GM18907 (cell line): ENCODE measurements around the gene ARID5B.
"Not testable (repeated sequence)": the region's sequence is repeated elsewhere in the genome, so short reads cannot be mapped to it uniquely, and the experiment has no call there.

ENCODE experiments used
- ATAC-seq: cut with Tn5 transposase; IDR thresholded peaks from one replicate; pipeline ENCODE4 v1.9.1; 2021; ENCODE audit warnings: mild to moderate bottlenecking, moderate library complexity; ENCODE audit not compliant: unreplicated experiment

ARID5B gene

DNA sequence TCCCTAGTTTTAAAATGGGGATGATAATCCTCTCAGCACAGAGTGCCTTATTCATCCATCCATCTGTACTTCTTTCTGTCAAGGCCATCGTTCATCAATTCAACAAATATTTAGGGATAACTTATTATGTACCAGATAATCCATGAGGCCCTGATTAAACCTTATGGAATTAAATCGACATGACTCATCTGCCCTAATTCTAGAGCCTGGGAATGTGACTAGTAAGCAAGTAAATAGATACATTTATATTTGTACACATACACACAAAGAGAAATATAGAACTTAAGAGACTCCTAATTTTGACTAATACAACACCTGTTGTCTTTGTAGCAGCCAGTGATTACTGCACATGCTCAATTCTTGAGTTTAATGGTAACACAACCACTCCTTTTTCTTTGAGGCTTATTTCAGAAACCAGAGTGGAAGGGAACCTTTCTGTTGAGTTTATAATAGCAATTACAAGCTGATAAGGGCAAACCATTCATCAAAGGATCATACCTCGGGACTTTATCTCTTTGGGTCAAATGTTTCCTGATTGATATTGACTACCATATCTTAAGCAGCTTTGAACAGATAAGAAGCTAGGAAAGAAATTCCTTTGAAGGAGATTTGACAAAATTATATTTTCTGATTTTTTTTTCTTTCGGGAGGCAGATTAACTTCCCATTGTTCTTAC lies 122.7 kb downstream of the ARID5B start:
- no peak for ATAC-seq

DNA sequence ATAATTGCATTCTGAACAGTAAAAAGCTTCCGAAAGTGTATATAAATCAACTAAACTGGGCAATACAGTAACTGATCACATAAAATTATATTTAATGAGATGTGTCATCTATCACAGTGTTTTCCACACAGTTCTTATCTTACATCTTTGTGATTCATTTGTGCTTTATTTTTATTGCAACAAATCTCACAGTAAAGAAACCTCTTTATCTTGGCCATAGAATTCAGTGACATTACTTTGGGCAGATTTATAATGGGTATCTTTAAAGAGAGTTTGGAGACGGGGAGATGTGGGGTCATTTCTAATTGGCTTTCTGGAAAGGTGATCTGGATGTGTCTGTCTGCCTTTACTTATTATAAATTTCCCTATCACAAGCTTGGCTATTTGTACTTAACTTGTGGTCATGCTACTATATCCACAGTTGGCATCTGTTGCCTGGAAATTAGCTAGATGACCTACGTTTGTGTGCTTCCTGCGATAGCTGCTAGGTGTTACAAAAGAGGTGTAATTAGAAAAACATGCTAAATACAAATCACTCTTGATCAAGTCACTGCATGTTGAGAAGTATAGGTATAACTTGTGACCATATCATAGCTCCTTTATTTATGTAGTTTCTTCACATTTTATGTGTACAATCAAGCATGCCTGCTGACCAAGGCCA lies 123.8 kb downstream of the ARID5B start:
- no peak for ATAC-seq

DNA sequence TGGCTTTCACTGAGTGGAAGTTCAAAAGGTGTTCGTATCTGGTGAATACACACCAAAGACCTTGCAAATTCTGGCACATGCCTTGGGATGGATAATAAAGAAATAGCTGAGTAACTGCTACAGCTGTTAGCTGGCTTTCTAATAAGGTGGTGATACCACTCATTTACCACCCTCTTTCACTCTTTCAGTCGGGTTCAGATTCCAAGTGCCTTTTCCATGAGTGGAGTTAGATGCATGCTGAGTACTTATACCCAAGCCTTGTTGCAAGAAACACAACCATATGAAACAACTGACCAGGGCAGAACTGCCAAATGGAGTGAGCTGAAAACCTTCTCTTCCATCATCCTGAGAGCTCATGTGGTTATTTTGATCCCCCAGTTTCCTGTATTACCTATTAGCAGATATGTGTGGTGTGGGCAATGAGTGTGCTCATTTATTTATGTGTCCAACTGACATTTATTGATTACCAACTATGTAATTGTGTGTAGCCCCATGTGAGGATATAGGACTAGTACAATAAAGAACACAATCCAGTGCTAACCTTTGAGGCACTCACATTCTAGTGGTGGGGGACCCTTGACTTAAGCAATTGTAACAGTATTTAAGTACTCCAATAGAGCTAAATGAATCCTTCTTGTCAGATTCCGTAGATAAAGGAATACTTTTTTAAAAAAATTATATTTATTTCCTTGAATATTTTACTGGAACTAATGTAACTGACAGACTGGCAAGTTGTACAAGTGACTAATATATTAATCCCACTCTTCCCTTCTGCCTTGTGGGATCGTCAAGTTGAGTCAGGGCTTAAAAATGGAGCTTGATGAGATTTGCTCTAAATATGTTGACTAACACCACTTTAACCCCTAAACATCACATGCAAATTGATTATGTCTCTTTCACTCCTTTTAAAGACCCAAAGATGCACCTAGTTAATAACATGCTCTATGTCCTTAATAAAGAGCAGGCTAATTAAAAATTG lies 124.7 kb downstream of the ARID5B start:
- no peak for ATAC-seq

DNA sequence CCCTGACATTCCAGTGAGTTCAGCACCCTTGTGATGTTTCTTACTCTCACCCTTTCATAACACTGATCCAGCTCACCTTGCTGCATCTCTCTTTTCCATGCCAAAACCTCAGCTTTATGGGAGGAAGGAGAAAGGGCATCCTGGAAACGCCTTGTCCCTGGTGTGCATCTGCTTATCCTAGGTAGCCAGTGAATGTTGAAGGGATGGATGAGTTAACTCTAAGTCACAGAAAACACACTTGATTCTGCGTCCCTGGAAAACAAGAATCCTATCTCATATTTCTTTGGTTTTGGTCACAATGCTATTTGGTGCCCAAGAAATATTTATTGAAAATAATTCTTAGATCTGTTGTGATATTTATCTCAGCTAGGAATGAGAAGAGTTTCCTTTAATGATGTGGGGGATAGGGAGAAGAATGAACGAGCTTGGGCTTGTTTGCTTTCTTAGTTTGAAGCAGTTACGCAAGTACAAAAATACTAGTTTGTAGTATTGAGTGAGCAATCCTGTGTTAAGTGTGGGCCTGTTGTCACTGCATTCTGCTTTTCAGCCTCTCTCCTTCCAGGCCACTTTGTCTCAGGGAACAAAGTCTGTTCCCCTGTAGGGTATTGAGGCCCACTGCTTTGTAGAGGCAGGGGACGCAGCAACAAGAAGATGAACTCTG lies 126.5 kb downstream of the ARID5B start:
- no peak for ATAC-seq

DNA sequence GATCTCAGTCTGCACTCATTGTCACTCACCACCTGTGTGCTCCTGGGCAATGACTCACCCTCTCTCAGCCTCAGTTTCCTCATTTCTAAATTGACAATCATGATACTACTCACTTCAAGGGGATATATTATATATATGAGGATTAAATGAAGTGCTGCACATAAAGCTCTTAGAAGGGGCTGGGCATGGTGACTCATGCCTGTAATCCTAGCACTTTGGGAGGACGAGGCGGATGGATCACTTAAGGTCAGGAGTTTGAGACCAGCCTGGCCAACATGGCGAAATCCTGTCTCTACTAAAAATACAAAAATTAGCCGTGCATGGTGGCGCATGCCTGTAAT lies 127.0 kb downstream of the ARID5B start:
- not testable (repeated sequence) for ATAC-seq

GRCh38 chr10:62029401-62029800 lies 127.9 kb downstream of the ARID5B start:
- no peak for ATAC-seq

- no peak for ATAC-seq
These were observed 130.0 kb downstream of the ARID5B start for GRCh38 chr10:62031507-62031906.

- ATAC-seq: no peak
These were observed 131.6 kb downstream of the ARID5B start for GRCh38 chr10:62033125-62033524.

DNA sequence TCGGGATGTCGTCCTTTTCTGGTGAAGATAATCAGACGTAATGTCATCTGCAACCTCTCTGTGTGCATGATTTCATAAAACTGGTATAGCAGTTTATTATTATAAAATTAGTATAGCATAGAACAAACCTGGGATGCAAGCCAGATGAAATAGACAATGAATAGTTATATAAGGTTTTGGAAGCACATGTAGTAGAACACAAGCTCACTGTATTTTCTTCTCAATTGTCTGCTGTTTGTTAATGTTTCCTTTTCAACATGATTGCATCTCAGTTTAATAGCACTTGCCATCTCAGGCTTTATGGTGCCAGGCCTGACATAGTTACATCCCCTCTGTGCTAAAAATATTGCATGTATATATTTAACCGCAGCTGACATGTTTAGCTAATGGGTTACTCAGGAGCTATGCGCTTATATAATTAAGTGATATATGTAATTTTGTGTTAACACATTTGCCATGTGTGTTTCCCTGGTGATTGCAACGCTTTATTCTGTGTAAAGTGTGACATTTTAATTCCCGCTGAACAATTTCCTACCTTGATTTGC lies 132.7 kb downstream of the ARID5B start:
- no peak for ATAC-seq

DNA sequence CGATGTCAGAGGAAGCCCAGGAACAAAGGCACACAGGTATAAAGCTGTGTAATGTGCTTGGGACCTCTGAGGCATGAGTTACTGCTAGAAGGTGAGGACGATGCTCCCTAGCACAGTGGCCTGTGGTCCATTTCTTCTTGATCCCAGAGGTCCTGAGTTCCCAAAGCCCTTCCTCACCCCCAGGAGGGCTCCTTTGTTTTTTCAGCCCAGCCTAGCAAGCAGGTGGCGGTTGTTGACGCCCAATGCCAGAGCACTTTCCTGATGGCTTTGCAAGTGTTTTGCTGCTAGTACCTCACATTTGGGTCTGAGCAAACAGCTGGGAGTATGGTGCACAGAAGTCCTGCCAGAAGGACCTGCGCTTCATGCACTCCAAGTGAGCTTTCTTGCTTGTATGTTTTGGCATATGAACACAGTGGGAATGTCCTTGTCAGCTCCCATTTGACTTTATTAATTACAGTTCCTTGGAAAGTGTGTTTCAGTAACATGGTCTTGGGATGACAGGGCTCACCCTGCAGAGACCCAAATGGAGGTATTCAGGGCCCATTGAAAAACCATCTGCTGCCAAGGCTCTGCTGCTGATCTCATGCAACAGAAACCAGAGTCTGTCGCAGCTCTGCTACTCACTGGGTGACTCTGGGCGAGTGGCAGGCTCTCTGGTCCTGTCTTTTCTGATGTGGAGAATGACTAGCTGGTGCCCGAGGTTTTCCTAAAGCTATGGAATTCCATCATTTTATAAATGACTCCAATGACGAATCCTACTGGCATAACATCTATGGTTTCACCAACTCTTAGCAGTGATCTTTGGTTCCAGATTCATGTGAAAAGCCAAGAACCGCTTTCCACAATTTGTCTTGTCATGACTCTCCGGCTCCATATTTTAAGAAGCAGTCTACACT lies 134.9 kb downstream of the ARID5B start:
- ATAC-seq: no peak

DNA sequence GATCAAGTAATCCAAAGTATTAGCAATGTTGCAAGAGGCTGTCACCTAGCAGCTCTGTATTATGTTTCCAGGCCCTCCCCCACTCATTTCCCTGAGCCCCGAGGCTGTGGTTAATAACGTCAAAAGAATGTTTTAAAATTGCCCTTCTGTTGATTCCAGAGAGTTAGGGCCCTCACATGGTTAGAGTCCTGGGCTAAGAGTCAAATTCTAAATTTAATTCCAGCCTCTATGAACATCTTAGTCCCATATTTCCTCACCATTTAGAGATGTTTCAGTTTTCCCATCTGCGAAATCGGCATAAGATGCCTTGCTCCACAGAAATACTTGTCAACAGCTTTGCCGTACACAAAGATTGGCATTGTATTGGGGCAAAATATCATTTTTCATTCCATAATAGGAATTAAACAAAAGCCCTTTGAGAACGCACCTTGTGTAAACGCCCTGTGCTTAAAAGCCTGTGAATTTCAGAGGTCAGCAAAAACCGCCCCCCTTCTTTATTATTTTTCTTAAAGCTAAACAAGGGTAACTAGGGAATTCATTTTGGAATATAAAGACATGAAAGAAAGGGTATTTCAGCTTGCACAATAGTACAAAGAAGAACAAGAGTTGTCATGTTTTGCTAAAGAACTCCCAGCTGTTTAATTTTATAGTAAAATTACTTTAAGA lies 135.8 kb downstream of the ARID5B start:
- ATAC-seq: no peak

- peak; percentile 8 for ATAC-seq
These were observed 136.6 kb downstream of the ARID5B start for GRCh38 chr10:62037890-62038608.

- peak; percentile 52 for ATAC-seq
These were observed 137.2 kb downstream of the ARID5B start for GRCh38 chr10:62038609-62039190.

DNA sequence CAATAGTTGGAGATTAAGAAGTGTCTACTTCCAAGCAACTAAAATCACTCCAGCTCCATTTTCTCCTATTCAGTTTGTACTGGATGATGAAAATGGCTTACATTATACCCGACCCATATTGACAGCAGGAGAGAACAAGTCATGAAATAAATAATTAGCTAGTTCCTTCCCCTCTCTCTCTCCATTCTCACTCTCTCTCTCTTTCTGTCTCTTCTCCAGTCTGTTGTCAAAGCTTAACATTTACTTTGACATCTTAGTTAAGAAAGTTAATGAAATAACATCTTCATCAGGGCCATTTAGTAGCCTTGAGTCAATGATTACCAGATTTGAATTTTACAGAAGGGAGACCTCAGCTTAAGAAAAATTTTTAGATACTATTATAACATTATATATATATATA lies 138.5 kb downstream of the ARID5B start:
- ATAC-seq: no peak

DNA sequence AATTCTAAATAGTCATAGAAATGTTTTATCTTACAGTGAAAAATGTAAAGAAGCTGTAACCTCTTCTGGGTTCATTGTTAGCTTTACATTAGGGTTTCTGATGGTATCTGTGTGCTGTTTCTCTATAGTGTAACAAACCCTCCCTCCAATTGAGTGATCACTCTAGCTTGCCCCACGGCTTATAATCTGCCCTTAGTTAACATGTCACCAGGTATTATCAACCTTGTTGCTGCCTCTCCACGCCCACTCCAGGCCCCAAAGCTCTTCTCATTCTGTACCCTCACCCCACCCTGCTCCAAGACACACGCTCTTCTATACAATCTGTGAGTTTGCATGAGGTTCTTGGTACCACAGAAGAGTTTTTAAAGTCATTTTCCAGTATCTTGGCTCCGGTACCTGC lies 139.4 kb downstream of the ARID5B start:
- ATAC-seq: no peak

GRCh38 chr10:62043421-62044021 lies 142.0 kb downstream of the ARID5B start:
- ATAC-seq: no peak

GRCh38 chr10:62044566-62044965 lies 143.1 kb downstream of the ARID5B start:
- no peak for ATAC-seq
